LNCaP clone FGC (cell line): ENCODE measurements around the gene MMP14.

ENCODE experiments used
- DNase-seq: peaks from one replicate; pipeline ENCODE4 v3.0.0-alpha.2; 2011; ENCODE audit warnings: low read depth
- H3K4me3 ChIP-seq: 2 replicates; pipeline ENCODE4 v1.5.1; 2011; ENCODE audit warnings: mild to moderate bottlenecking, low read depth, low read length, control low read depth
- CTCF ChIP-seq: IDR thresholded peaks from 2 replicates; pipeline ENCODE4 v1.5.1; 2012; ENCODE audit warnings: mild to moderate bottlenecking; ENCODE audit not compliant: control insufficient read depth, insufficient read depth; ENCODE audit errors: extremely low read depth

MMP14 gene

GRCh38 chr14:22814373-22814772, 22.0 kb upstream of the MMP14 start:
- no peak overlapping the region for H3K4me3 ChIP-seq
- TF ChIP-seq CTCF: no peak
- DNase-seq: no peak

DNA sequence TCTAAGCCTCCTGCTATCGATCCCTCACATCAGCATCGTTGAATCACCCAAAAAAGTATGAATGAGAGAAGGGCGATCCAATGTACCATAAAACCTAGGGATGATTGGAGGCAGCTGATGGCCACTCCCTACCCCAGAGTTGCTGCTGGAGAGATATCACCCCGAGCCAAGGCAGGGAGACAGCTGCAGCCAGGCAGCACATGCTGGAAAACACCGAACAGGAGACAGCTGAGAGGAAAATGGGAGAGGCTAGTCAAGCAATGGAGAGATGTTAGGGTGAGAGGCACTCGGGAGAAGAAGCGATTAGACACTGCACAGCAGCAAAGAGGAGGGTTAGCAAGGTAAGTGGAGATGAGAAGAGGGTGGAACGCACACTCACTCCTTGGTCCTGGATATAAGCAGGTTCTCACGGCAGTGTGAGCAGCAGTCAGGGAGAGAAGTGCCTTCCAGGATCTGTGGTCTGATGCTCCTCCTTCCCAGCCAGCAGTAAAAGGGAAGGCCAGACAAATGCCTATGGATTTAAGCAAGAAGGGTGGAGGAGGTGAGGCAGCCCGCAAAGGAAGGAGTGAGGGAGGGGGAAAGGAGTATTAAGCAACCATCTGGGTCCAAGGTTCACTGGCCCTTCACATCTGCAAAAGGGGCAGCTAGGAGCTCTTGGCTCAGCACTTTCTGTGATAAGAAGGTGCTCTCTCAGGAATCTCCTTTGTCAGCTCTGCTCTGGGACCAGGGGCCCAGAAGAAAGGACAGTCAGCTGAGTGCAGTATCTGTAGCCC, 21.3 kb upstream of the MMP14 start, which contains the start of gene SLC7A7:
SLC7A7 (minus strand) TSS at position 495 of the 773 bp plus-strand sequence. CDS start 2,037 bp downstream, outside the sequence.
- TF ChIP-seq CTCF: no peak
- DNase-seq: no peak
- H3K4me3 ChIP-seq: no peak within 1 kb of the TSS

- TF ChIP-seq CTCF: no peak
- H3K4me3 ChIP-seq: no peak overlapping the region
- DNase-seq: no peak
Measured at GRCh38 chr14:22819151-22819988, 17.0 kb upstream of the MMP14 start.

DNA sequence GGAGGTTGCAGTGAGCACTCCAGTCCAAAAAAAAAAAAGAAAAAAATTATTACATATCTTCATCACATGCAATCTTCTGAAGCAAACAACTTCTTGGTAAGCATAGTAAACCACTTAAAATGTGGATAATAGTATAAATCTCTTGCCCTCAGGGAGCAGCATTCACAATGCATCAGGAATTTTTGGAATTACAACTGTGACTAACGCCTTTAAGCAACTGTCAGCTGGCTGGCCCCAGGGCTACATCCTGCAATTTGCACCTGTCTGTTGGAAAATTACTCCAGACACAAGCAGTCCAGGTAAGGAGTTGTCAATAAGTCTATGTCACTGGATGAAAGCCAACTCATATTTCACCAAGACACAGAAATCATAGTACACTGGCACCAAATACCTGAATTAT, 15.7 kb upstream of the MMP14 start:
- DNase-seq: no peak
- no peak overlapping the region for H3K4me3 ChIP-seq
- TF ChIP-seq CTCF: no peak

GRCh38 chr14:22821193-22822015, 15.0 kb upstream of the MMP14 start:
- no peak for DNase-seq
- no peak overlapping the region for H3K4me3 ChIP-seq
- TF ChIP-seq CTCF: no peak

DNA sequence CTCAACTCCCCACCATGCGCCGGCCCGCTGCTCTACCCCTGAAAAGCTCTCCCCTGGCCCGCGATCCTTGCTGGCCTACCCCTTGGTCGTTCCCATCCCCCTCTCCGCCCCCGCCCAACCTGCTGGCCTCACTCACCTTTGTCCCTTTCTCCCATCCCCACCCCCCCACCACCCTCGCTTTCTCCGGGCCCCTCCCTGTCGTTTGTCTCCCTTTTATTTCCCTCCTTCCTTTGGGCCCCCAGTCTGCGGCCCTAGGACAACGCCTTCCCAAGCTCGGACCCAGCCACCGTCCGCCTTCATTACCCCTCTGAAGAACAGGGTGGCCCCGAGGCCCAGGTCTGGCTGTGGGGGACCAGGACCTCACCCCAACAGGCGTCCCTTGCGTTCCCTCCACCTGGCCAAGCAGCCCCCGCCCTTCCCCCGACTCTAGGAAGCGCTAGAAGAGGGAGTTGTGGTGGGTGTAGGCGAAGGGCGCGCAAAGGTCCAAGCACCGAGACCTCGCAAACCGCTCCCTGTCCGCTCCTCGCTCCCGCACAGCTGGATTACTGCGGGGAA, 14.3 kb upstream of the MMP14 start:
- DNase-seq: no peak
- H3K4me3 ChIP-seq: no peak overlapping the region
- no peak for TF ChIP-seq CTCF
